ENCODE measurements around the gene PCDH8.
"Not testable (repeated sequence)": the region's sequence is repeated elsewhere in the genome, so short reads cannot be mapped to it uniquely, and the experiment has no call there.

Gene PCDH8

DNA sequence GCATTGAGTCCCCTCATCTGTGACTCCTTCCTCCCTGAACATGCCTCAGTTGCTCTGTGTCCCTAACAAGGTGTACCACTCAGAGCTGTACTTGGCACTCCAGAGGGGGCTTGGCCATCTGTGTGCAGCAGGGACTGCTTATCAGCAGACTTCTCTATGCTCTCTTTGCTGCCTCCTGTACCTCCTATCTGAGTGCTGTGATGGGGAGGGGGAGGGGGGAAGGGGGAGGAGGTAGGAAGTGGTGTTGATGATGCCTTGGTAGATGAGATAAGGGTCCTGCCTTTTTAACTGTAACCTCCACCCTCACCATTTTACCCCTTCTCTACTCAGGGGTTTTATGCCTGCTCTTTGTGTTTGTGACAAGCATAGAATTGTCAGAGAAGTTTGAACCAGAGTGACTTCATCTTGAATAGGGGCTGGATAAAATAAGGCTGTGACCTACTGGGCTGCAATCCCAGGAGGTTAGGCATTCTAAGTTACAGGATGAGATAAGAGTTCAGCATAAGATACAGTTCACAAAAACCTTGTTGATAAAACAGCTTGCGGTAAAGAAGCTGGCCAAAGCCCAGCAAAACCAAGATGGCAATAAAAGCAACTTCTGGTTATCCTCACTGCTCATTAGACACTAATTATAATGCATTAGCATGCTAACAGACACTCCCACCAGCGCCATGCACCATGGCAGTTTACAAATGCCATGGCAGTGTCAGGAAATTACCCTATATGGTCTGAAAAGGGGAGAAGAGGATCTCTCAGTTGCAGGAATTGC lies 13.2 kb downstream of the PCDH8 start:
- H3K4me1 ChIP-seq (ENCODE audit: control insufficient read depth, low read depth, low read length): peaks cover 16% of the 10 kb centered on the region
- H3K4me3 ChIP-seq (ENCODE audit: low read length): no peak overlapping the region
- H3K9me3 ChIP-seq (ENCODE audit: control insufficient read depth, low read depth, low read length): no peaks in the 10 kb centered on the region
- H3K36me3 ChIP-seq (ENCODE audit: control insufficient read depth, low read depth, low read length): no peaks in the 10 kb centered on the region
- no peak overlapping the region for H3K9ac ChIP-seq (ENCODE audit: low read length)
- no peak overlapping the region for H3K27ac ChIP-seq (ENCODE audit: low read length)
- H3K27me3 ChIP-seq (ENCODE audit: control insufficient read depth, insufficient read depth, low read length): no peaks in the 10 kb centered on the region

DNA sequence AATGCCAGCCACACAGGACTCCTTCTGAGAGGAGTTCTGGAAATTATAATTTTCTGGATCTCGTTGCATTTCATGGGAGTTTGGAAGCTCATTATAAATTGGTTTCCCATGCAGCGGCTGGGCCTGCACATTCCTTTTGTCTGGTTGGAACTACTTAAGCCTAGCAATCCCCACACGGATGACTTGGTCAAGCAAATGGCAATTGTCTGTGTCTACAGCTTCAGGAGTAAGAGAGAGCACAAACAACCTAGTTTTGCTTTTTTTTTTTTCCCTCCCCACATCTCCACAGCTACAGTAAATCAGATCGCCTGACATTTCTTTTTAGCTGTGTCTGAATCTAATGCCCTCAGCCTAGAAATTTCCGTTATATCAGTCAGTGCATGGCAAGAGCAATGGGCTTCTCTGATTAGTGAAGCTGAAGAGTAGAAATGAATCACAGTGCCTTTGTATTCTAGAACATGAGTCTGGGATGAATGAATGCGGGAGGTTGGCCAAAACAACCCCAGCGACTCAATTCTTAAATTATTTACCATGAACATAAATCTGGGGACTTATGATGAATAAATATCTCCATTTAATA lies 15.1 kb downstream of the PCDH8 start:
- Histone ChIP-seq H3K4me3 (ENCODE audit: low read length) (no peak overlapping the region), H3K9ac (ENCODE audit: low read length) (no peak overlapping the region), H3K36me3 (ENCODE audit: control insufficient read depth, low read depth, low read length) (no peaks in the 10 kb centered on the region), H3K27ac (ENCODE audit: low read length) (no peak overlapping the region), H3K27me3 (ENCODE audit: control insufficient read depth, insufficient read depth, low read length) (no peaks in the 10 kb centered on the region), H3K9me3 (ENCODE audit: control insufficient read depth, low read depth, low read length) (no peaks in the 10 kb centered on the region), H3K4me1 (ENCODE audit: control insufficient read depth, low read depth, low read length) (peaks cover 10% of the 10 kb centered on the region)

DNA sequence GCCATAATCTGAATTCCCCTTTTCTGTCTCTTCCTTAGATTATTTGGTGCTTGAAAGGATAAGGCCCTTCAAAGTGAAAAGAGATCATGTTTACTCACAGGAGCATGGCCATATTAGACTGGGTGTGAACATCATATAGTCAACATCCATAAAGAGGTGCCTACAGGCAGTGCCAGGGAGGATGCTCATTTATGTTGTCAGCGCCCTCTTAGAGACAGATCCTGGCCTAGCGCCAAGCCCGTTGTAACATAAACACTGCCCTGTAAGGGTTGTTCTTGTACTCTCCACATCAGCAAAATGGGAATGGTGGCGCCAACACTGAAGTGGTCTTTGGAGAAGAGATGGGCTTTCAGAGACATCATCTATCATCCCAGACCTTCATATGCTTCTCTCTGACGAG lies 16.1 kb downstream of the PCDH8 start:
- H3K27me3 ChIP-seq (ENCODE audit: control insufficient read depth, insufficient read depth, low read length): no peaks in the 10 kb centered on the region
- no peaks in the 10 kb centered on the region for H3K36me3 ChIP-seq (ENCODE audit: control insufficient read depth, low read depth, low read length)
- H3K4me3 ChIP-seq (ENCODE audit: low read length): no peak overlapping the region
- H3K9ac ChIP-seq (ENCODE audit: low read length): no peak overlapping the region
- H3K9me3 ChIP-seq (ENCODE audit: control insufficient read depth, low read depth, low read length): no peaks in the 10 kb centered on the region
- H3K4me1 ChIP-seq (ENCODE audit: control insufficient read depth, low read depth, low read length): peaks cover 8% of the 10 kb centered on the region
- H3K27ac ChIP-seq (ENCODE audit: low read length): no peak overlapping the region

DNA sequence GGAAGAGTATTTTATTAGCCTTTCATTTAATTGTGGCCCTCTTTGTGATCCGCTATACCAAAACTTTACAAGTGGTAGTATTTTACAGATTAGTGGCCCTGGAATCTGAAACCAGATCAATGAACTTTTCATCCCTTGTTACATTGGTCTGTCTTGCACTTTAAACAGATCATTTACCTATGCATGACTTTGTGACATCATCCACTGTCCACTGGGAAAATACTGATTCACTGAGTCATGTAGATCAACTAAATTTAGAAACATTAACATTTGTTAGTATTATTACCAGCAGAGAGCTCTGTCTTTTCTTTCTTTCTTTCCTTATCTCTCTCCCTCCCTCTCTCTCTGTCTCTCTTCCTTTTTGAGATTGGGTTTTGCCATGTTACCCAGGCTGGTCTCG lies 17.5 kb downstream of the PCDH8 start:
- Histone ChIP-seq H3K27ac (ENCODE audit: low read length) (no peak overlapping the region), H3K36me3 (ENCODE audit: control insufficient read depth, low read depth, low read length) (no peaks in the 10 kb centered on the region), H3K4me3 (ENCODE audit: low read length) (no peak overlapping the region), H3K4me1 (ENCODE audit: control insufficient read depth, low read depth, low read length) (peaks cover 8% of the 10 kb centered on the region), H3K27me3 (ENCODE audit: control insufficient read depth, insufficient read depth, low read length) (no peaks in the 10 kb centered on the region), H3K9me3 (ENCODE audit: control insufficient read depth, low read depth, low read length) (no peaks in the 10 kb centered on the region), H3K9ac (ENCODE audit: low read length) (no peak overlapping the region)

DNA sequence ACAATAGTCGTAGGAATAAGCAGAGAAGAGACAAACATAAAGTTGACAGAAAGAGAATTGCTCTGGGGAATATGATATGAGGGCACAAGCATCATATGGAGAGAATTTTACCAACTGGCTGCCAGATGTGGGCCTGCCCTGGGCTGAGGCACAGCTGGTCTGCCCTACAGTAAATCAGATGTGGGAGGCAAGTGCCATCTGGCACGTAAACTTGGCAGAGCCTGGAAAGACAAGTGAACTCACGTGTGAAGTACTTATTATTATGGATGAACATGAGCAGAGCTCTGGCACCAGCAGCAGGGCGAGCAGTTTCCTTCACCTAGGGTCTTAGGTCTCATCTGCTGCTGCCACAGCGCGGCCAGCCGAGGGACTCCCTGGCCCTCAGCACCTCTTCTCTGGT lies 20.6 kb downstream of the PCDH8 start:
- Histone ChIP-seq H3K4me1 (ENCODE audit: control insufficient read depth, low read depth, low read length) (peaks cover 5% of the 10 kb centered on the region), H3K9me3 (ENCODE audit: control insufficient read depth, low read depth, low read length) (no peaks in the 10 kb centered on the region), H3K4me3 (ENCODE audit: low read length) (no peak overlapping the region), H3K27ac (ENCODE audit: low read length) (no peak overlapping the region), H3K36me3 (ENCODE audit: control insufficient read depth, low read depth, low read length) (no peaks in the 10 kb centered on the region), H3K9ac (ENCODE audit: low read length) (no peak overlapping the region), H3K27me3 (ENCODE audit: control insufficient read depth, insufficient read depth, low read length) (no peaks in the 10 kb centered on the region)

DNA sequence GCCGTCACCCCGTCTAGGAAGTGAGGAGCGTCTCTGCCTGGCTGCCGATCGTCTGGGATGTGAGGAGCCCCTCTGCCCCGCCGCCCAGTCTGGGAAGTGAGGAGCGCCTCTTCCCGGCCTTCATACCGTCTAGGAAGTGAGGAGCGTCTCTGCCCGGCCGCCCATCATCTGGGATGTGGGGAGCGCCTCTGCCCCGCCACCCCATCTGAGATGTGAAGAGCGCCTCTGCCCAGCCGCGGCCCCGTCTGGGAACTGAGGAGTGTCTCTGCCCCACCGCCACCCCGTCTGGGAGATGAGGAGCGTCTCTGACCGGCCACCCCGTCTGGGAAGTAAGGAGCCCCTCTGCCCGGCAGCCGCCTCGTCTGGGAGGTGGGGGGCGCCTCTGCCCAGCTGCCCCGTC lies 30.6 kb downstream of the PCDH8 start:
- not testable (repeated sequence) for H3K36me3 ChIP-seq (ENCODE audit: control insufficient read depth, low read depth, low read length); H3K9me3 ChIP-seq (ENCODE audit: control insufficient read depth, low read depth, low read length); H3K4me1 ChIP-seq (ENCODE audit: control insufficient read depth, low read depth, low read length); H3K4me3 ChIP-seq (ENCODE audit: low read length); H3K9ac ChIP-seq (ENCODE audit: low read length); H3K27me3 ChIP-seq (ENCODE audit: control insufficient read depth, insufficient read depth, low read length); H3K27ac ChIP-seq (ENCODE audit: low read length)

DNA sequence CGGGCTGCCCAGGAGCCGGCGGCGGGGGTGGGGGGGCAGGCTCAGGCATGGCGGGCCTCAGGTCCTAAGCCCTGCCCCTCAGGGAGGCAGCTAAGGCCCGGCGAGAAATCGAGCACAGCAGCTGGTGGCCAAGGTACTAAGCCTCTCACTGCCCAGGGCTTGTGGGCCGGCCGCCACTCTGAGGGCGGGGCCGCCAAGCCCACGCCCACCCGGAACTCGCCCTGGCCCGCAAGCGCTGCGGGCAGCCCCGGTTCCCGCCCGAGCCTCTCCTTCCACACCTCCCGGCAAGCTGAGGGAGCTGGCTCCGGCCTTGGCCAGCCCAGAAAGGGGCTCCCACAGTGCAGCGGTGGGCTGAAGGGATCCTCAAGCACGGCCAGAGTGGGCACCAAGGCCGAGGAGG lies 33.1 kb downstream of the PCDH8 start:
- Histone ChIP-seq H3K27me3 (ENCODE audit: control insufficient read depth, insufficient read depth, low read length) (no peaks in the 10 kb centered on the region), H3K27ac (ENCODE audit: low read length) (no peak overlapping the region), H3K4me1 (ENCODE audit: control insufficient read depth, low read depth, low read length) (no peaks in the 10 kb centered on the region), H3K4me3 (ENCODE audit: low read length) (no peak overlapping the region), H3K36me3 (ENCODE audit: control insufficient read depth, low read depth, low read length) (no peaks in the 10 kb centered on the region), H3K9me3 (ENCODE audit: control insufficient read depth, low read depth, low read length) (peaks cover 2% of the 10 kb centered on the region), H3K9ac (ENCODE audit: low read length) (no peak overlapping the region)

DNA sequence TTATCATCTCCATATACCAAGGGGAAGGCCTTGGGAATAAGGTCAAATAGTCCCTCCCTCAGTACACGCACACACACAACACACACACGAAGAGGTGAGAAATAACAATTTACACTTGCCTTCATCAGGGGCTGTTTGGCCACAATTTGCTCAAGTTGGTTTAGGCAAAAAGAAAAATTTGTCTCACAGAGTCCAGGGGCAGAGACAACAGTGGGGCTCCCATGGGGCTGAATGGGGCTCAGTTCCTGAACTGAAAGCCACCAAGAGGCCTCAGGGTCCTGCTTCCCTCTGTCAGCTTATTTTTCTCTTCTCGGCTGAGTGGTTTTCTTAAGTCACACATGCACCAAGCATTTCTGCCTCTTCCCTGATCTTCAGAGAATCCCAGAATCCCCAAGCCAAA lies 35.5 kb downstream of the PCDH8 start:
- Histone ChIP-seq H3K4me1 (ENCODE audit: control insufficient read depth, low read depth, low read length) (peaks cover 11% of the 10 kb centered on the region), H3K4me3 (ENCODE audit: low read length) (no peak overlapping the region), H3K36me3 (ENCODE audit: control insufficient read depth, low read depth, low read length) (no peaks in the 10 kb centered on the region)

DNA sequence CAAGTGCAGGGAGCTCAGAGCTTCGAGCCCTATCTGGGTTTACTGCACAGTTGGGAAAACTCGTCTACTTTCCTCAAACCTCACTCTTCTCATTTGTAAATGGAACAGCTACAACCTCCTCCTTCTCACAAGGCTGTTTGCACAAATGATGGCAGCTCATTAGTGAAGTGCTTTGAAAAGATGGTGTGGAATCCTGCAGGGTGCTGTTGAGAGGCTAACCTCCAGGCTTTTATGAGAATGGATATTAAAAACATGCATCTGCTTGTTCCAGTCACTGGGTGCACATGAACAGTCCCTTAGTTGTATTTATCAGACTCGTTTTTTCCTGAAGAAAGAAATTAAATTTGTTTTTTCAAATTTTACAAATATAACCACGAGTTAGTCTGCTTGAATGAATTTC lies 36.6 kb downstream of the PCDH8 start:
- H3K27ac ChIP-seq (ENCODE audit: low read length): no peak overlapping the region
- no peaks in the 10 kb centered on the region for H3K27me3 ChIP-seq (ENCODE audit: control insufficient read depth, insufficient read depth, low read length)
- H3K9me3 ChIP-seq (ENCODE audit: control insufficient read depth, low read depth, low read length): no peaks in the 10 kb centered on the region
- no peaks in the 10 kb centered on the region for H3K36me3 ChIP-seq (ENCODE audit: control insufficient read depth, low read depth, low read length)
- H3K9ac ChIP-seq (ENCODE audit: low read length): no peak overlapping the region
- H3K4me3 ChIP-seq (ENCODE audit: low read length): no peak overlapping the region
- peaks cover 11% of the 10 kb centered on the region for H3K4me1 ChIP-seq (ENCODE audit: control insufficient read depth, low read depth, low read length)

More for the DNA sequence above, 35.5 kb downstream of the PCDH8 start:
- peaks cover 2% of the 10 kb centered on the region for H3K9me3 ChIP-seq (ENCODE audit: control insufficient read depth, low read depth, low read length)
- H3K27me3 ChIP-seq (ENCODE audit: control insufficient read depth, insufficient read depth, low read length): no peaks in the 10 kb centered on the region
- no peak overlapping the region for H3K27ac ChIP-seq (ENCODE audit: low read length)
- no peak overlapping the region for H3K9ac ChIP-seq (ENCODE audit: low read length)

DNA sequence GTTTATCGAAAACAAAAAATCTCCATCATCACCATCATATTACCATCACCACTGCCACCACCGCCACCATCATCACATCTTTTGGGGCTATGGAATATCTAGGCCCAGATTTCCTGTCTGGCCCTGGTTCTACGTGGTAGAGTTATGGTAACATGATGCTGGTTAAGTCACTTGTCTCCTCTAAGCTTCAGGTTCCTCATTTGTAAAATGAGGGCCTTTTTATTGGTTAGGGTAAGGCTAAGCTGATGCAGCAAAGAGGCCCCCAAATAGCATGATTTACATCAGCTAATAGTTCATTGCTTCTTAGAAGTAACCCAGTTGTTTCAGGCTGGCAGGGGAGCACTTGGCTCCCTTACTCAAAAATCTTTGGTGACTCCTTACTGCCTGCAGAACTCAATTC lies 37.9 kb downstream of the PCDH8 start:
- Histone ChIP-seq H3K36me3 (ENCODE audit: control insufficient read depth, low read depth, low read length) (no peaks in the 10 kb centered on the region), H3K27me3 (ENCODE audit: control insufficient read depth, insufficient read depth, low read length) (no peaks in the 10 kb centered on the region), H3K27ac (ENCODE audit: low read length) (no peak overlapping the region), H3K9ac (ENCODE audit: low read length) (no peak overlapping the region), H3K9me3 (ENCODE audit: control insufficient read depth, low read depth, low read length) (no peaks in the 10 kb centered on the region), H3K4me1 (ENCODE audit: control insufficient read depth, low read depth, low read length) (peaks cover 11% of the 10 kb centered on the region), H3K4me3 (ENCODE audit: low read length) (no peak overlapping the region)

DNA sequence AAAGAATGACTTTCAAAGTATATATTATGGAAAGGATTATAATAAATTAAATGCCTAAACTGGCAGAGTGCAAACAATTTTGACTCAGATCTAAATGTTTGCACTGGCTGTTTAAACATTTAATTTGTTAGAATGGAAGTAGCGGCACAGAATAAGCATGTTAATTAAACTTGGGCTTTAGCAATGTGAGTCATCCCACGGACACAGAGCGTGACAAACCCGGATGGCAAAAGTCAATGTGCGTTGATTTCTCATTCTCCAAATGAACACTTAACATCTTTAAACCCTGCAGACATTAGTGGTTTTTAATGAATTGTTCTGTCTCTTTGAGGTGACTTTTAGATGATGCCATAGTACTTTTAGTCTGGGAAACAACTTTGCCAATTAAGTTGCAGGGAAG lies 38.4 kb downstream of the PCDH8 start:
- Histone ChIP-seq H3K27ac (ENCODE audit: low read length) (no peak overlapping the region), H3K36me3 (ENCODE audit: control insufficient read depth, low read depth, low read length) (no peaks in the 10 kb centered on the region), H3K9ac (ENCODE audit: low read length) (no peak overlapping the region), H3K4me1 (ENCODE audit: control insufficient read depth, low read depth, low read length) (peaks cover 11% of the 10 kb centered on the region), H3K27me3 (ENCODE audit: control insufficient read depth, insufficient read depth, low read length) (no peaks in the 10 kb centered on the region), H3K4me3 (ENCODE audit: low read length) (no peak overlapping the region), H3K9me3 (ENCODE audit: control insufficient read depth, low read depth, low read length) (no peaks in the 10 kb centered on the region)

DNA sequence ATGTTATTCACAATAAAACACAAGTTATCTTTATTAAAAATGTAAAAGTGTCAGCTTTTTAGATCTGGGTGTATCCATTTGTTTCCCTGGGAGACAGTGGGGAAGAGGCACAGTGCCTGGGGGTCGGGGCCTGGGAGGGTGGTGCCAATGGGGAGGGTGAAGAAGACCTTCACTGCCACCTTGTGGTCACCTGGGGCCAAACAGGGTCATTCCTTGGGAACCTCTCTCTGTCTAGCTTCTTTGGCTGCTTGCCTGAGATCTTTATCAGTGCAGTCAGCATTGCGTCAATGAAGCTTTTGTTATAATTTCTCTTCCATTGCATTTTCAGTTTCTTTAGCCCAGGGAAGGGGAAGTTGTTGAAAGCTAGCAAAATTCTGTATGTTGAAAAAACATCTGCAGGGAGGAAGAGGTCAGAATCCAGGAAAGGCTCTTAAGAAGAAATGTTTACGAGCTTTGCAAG lies 39.1 kb downstream of the PCDH8 start:
- Histone ChIP-seq H3K27ac (ENCODE audit: low read length) (no peak overlapping the region), H3K27me3 (ENCODE audit: control insufficient read depth, insufficient read depth, low read length) (no peaks in the 10 kb centered on the region)

More for the DNA sequence above, 39.1 kb downstream of the PCDH8 start:
- Histone ChIP-seq H3K4me1 (ENCODE audit: control insufficient read depth, low read depth, low read length) (peaks cover 11% of the 10 kb centered on the region), H3K4me3 (ENCODE audit: low read length) (no peak overlapping the region), H3K9me3 (ENCODE audit: control insufficient read depth, low read depth, low read length) (no peaks in the 10 kb centered on the region), H3K9ac (ENCODE audit: low read length) (no peak overlapping the region), H3K36me3 (ENCODE audit: control insufficient read depth, low read depth, low read length) (no peaks in the 10 kb centered on the region)
